B cell (primary cell): ENCODE data around the gene SLC9A9. TPM values are rescaled to one million over a fixed set of nuclear protein-coding genes. Genes with fewer than 3 reads are reported as not detected.

Experiments
- ATAC-seq: fragments of 200-7000 bp; cut with Tn5 transposase; one replicate; pipeline ENCODE4 v1.10.0; 2021; ENCODE audit warnings: low read depth, mild to moderate bottlenecking, moderate number of reproducible peaks, moderate library complexity
- CTCF ChIA-PET: fragments of 350-600 bp; sonication (Branson Sonifier 250); formaldehyde crosslinking; loops from one replicate; lab custom pipeline; 2021; ENCODE audit warnings: antibody characterized with exemption, inconsistent platforms; lab: Charles Lee
- POLR2A ChIA-PET: fragments of 350-600 bp; sonication (Branson Sonifier 250); formaldehyde crosslinking; loops from one replicate; lab custom pipeline; 2021; ENCODE audit warnings: antibody characterized with exemption; lab: Charles Lee
- DNase-seq: peaks from one replicate; pipeline ENCODE4 v3.0.0; 2013
- H2AFZ ChIP-seq: 2 replicates; pipeline ENCODE4 v1.6.1; 2012; ENCODE audit warnings: mild to moderate bottlenecking, low read depth, low read length; ENCODE audit not compliant: insufficient read depth, poor library complexity, severe bottlenecking
- H3K27ac ChIP-seq, 2 donors: 1 replicate in 1 of 2; 2 replicates in 1 of 2; pipeline ENCODE4 v1.5.1; 2012 to 2013; ENCODE audit warnings: low read length in 2 of 2, mild to moderate bottlenecking in 2 of 2, moderate library complexity in 1 of 2
- H3K27me3 ChIP-seq, 4 experiments: fragments of 200-600 bp in 1 of 4; sonication (generic) in 1 of 4; replicated peaks in 1 of 4; 1 replicate in 2 of 4; 2 replicates in 2 of 4; pipeline versions ENCODE4 v1.6.1 to v1.7.0; 2013 to 2016; ENCODE audit warnings: low read length in 3 of 4, mild to moderate bottlenecking in 2 of 4, mixed read lengths in 1 of 4, moderate library complexity in 1 of 4; ENCODE audit not compliant: insufficient read depth in 4 of 4, control insufficient read depth in 3 of 4; ENCODE audit errors: control extremely low read depth in 1 of 4
- H3K36me3 ChIP-seq, 2 experiments: replicated peaks in 1 of 2; 1 replicate in 1 of 2; 2 replicates in 1 of 2; pipeline versions ENCODE4 v1.6.1 to v1.7.1; 2013; ENCODE audit warnings: low read length in 1 of 2; ENCODE audit not compliant: insufficient read depth in 2 of 2, control insufficient read depth in 1 of 2; ENCODE audit errors: control extremely low read depth in 1 of 2, extremely low read depth in 1 of 2
- H3K4me1 ChIP-seq, 2 donors: fragments of 200-600 bp in 1 of 2; sonication (generic) in 1 of 2; 1 replicate in 1 of 2; 2 replicates in 1 of 2; pipeline versions ENCODE4 v1.5.1 to v1.6.1; 2013 to 2017; ENCODE audit warnings: low read length in 2 of 2; ENCODE audit not compliant: control insufficient read depth in 2 of 2, insufficient read depth in 2 of 2
- H3K4me2 ChIP-seq: replicated peaks from 2 replicates; pipeline ENCODE3; 2012; ENCODE audit warnings: mild to moderate bottlenecking, low read depth, low read length; ENCODE audit not compliant: poor library complexity, severe bottlenecking
- H3K4me3 ChIP-seq, 5 experiments: fragments of 200-600 bp in 1 of 5; sonication (generic) in 1 of 5; 1 replicate in 3 of 5; 2 replicates in 2 of 5; pipeline versions ENCODE4 v1.5.1 to v1.7.0; 2011 to 2016; ENCODE audit warnings: low read length in 4 of 5, mild to moderate bottlenecking in 4 of 5, low read depth in 2 of 5, control low read depth in 1 of 5, moderate library complexity in 1 of 5; ENCODE audit not compliant: insufficient read depth in 1 of 5; ENCODE audit errors: control extremely low read depth in 1 of 5, extremely low read depth in 1 of 5
- H3K79me2 ChIP-seq: fragments of 200-600 bp; sonication (generic); one replicate; pipeline ENCODE4 v1.6.0; 2016; ENCODE audit warnings: low read length; ENCODE audit not compliant: control insufficient read depth, insufficient read depth
- H3K9ac ChIP-seq: fragments of 200-600 bp; sonication (generic); 2 replicates; pipeline ENCODE4 v1.6.1; 2017; ENCODE audit warnings: mild to moderate bottlenecking, low read length, moderate library complexity
- H3K9me3 ChIP-seq, 3 donors: one replicate each; pipeline versions ENCODE4 v1.6.1 to v1.7.1; 2013; ENCODE audit warnings: low read length in 2 of 3; ENCODE audit not compliant: control insufficient read depth in 2 of 3, insufficient read depth in 1 of 3; ENCODE audit errors: control extremely low read depth in 1 of 3
- H4K20me1 ChIP-seq: 2 replicates; pipeline ENCODE4 v1.6.0; 2012; ENCODE audit warnings: mild to moderate bottlenecking, low read length; ENCODE audit not compliant: insufficient read depth, control insufficient read depth, poor library complexity, severe bottlenecking
- H3K27ac Mint-ChIP-seq: one replicate; pipeline ENCODE4 v1.8.0; 2021; ENCODE audit warnings: mixed read lengths
- H3K27me3 Mint-ChIP-seq: one replicate; pipeline ENCODE4 v1.8.0; 2021; ENCODE audit warnings: mixed read lengths
- H3K4me1 Mint-ChIP-seq: one replicate; pipeline ENCODE4 v1.8.0; 2021; ENCODE audit warnings: mixed read lengths
- H3K4me3 Mint-ChIP-seq: one replicate; pipeline ENCODE4 v1.8.0; 2021; ENCODE audit warnings: mixed read lengths
- H3K9me3 Mint-ChIP-seq: one replicate; pipeline ENCODE4 v1.8.0; 2022; ENCODE audit warnings: mixed read lengths; ENCODE audit not compliant: insufficient read depth
- CTCF ChIP-seq: fragments of 200-600 bp; IDR thresholded peaks from one replicate; pipeline ENCODE4 v1.8.0; 2022; ENCODE audit warnings: antibody characterized with exemption, mild to moderate bottlenecking
- EZH2 ChIP-seq: IDR thresholded peaks from 2 replicates; pipeline ENCODE4 v1.6.1; 2012; ENCODE audit warnings: borderline replicate concordance, low read depth, mild to moderate bottlenecking, moderate library complexity, low read length; ENCODE audit not compliant: insufficient read depth, poor library complexity, severe bottlenecking
- WGBS: methylation state at CpG from one replicate; pipeline ENCODE4 v1.1.5; 2013; ENCODE audit warnings: missing lambda C conversion rate; ENCODE audit not compliant: insufficient coverage; 5-methylcytosine and 5-hydroxymethylcytosine counted together
- intact Hi-C: fragments of 100-400 bp; cut with micrococcal nuclease; formaldehyde crosslinking; loops from one replicate; pipeline ENCODE4 v1.10.0; 2022
- polyA plus RNA-seq: library from polyadenylated mRNA; depleted of rRNA; stranded (reverse); fragments of >200 nt; gene quantifications from 2 replicates; pipeline ENCODE4 v1.2.3, GENCODE V29; 2012
- total RNA-seq, 2 donors: library from RNA; stranded (reverse); fragments of 120-200 nt in 1 of 2; gene quantifications; 1 replicate in 1 of 2; 2 replicates in 1 of 2; pipeline versions ENCODE4 v1.2.3 to v1.2.4, GENCODE V29; 2013 to 2022

The SLC9A9 gene
- total and polyA plus RNA-seq, 2 donors (not counting 1 experiment from before 2014, with no cell fraction given) = 7.7 to 17.3 TPM

GRCh38 chr3:143472731-143473523 is 375.3 kb downstream of the SLC9A9 start:
- TF ChIP-seq EZH2 (no peak), CTCF (no peak)

GRCh38 chr3:143471705-143472104 is 376.6 kb downstream of the SLC9A9 start:
- WGBS = no CpG with 5 or more reads among the region's 2 CpGs
- intact Hi-C loops = no loop called here
- H3K4me1 ChIP-seq = peaks cover 21 to 25% of the 10 kb centered on the region in 2 donors
- no peak overlapping the region for H3K27ac ChIP-seq
- ChIA-PET POLR2A (interaction anchor here (0.6 to 1.0 kb wide), 2 partner anchors 12 to 193 kb away, joined by 3 read pairs; no protein-coding TSS in a partner anchor), CTCF (interaction anchor here (0.9 kb wide), 1 partner anchor 173 kb away, joined by 3 read pairs; no protein-coding TSS in a partner anchor)
- DNase-seq = no peak
- H2AFZ ChIP-seq = no peak overlapping the region
- no peaks in the 10 kb centered on the region for H3K9me3 Mint-ChIP-seq
- peak overlapping the region; percentile 45 for H3K4me2 ChIP-seq
- H3K9me3 ChIP-seq = no peaks in the 10 kb centered on the region
- no peak overlapping the region for H3K4me3 ChIP-seq
- H3K79me2 ChIP-seq = no peaks in the 10 kb centered on the region
- H3K27ac Mint-ChIP-seq = no peak overlapping the region
- H3K9ac ChIP-seq = peak overlapping the region; percentile 5
- no peak for TF ChIP-seq CTCF
- no peak for TF ChIP-seq EZH2
- no peak overlapping the region for H3K4me3 Mint-ChIP-seq
- peaks cover 1 to 2% of the 10 kb centered on the region in 2 experiments for H3K36me3 ChIP-seq
- ATAC-seq = no peak
- no peaks in the 10 kb centered on the region for H4K20me1 ChIP-seq
- no peaks in the 10 kb centered on the region for H3K27me3 ChIP-seq
- no peaks in the 10 kb centered on the region for H3K27me3 Mint-ChIP-seq
- peaks cover 4% of the 10 kb centered on the region for H3K4me1 Mint-ChIP-seq

More at GRCh38 chr3:143472731-143473523, 375.3 kb downstream of the SLC9A9 start:
- no peak for ATAC-seq
- WGBS = 92% methylated on average over 6 of the region's 7 CpGs
- no peak for DNase-seq
- no peak overlapping the region for H2AFZ ChIP-seq
- peaks cover 8% of the 10 kb centered on the region for H3K4me1 Mint-ChIP-seq
- H3K4me3 ChIP-seq = no peak overlapping the region
- no peaks in the 10 kb centered on the region for H3K27me3 ChIP-seq
- ChIA-PET CTCF (interaction anchor here (0.6 to 0.7 kb wide), 2 partner anchors 16 to 148 kb away, joined by 3 read pairs; no protein-coding TSS in a partner anchor), POLR2A (no interaction called here)
- H3K27ac Mint-ChIP-seq = no peak overlapping the region
- no peak overlapping the region for H3K9ac ChIP-seq
- no peaks in the 10 kb centered on the region for H3K36me3 ChIP-seq
- peak overlapping the region; percentile 8 for H3K4me2 ChIP-seq
- H3K4me1 ChIP-seq = peaks cover 28 to 31% of the 10 kb centered on the region in 2 donors
- no peaks in the 10 kb centered on the region for H3K79me2 ChIP-seq
- H3K27ac ChIP-seq = no peak overlapping the region
- H3K9me3 Mint-ChIP-seq = no peaks in the 10 kb centered on the region
- no peaks in the 10 kb centered on the region for H4K20me1 ChIP-seq
- H3K27me3 Mint-ChIP-seq = no peaks in the 10 kb centered on the region
- peak overlapping the region; percentile 5 for H3K4me3 Mint-ChIP-seq
- no peaks in the 10 kb centered on the region for H3K9me3 ChIP-seq
- intact Hi-C loops = no loop called here
